Stimulated activated naive CD8-positive, alpha-beta T cell treated with anti-CD3 and anti-CD28 coated beads, Interleukin-15, Interleukin-2, amounts not matched to agents 100 U/mL and 50 U/mL, for 24 hours (primary cell): ENCODE measurements around the gene ADGRD1.

Experiments
- ATAC-seq: fragments of 150-1000 bp; cut with Tn5 transposase; one replicate; pipeline ENCODE4 v1.10.0; 2021
- DNase-seq: peaks from one replicate; pipeline ENCODE4 v3.0.0; 2021

The ADGRD1 gene

DNA sequence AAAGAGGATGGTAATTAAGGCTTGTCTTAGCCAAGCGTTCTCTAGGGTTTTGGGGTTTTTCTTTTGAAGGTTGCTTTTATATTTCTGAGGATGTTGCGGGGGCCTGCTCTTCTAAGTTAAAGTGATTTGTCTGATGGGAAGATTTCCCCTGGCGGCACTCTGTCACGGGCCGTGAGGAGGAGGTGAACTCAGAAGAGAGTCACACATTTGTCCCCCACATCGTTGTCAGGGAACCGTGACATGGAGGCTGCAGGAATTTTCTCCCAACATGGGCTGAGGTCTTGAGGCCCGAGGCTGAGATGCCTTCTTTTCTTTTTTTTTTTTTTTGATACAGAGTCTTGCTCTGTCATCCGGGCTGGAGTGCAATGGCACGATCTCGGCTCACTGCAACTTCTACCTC is 71.5 kb downstream of the ADGRD1 start:
- no peak for ATAC-seq
- DNase-seq, result no peak

DNA sequence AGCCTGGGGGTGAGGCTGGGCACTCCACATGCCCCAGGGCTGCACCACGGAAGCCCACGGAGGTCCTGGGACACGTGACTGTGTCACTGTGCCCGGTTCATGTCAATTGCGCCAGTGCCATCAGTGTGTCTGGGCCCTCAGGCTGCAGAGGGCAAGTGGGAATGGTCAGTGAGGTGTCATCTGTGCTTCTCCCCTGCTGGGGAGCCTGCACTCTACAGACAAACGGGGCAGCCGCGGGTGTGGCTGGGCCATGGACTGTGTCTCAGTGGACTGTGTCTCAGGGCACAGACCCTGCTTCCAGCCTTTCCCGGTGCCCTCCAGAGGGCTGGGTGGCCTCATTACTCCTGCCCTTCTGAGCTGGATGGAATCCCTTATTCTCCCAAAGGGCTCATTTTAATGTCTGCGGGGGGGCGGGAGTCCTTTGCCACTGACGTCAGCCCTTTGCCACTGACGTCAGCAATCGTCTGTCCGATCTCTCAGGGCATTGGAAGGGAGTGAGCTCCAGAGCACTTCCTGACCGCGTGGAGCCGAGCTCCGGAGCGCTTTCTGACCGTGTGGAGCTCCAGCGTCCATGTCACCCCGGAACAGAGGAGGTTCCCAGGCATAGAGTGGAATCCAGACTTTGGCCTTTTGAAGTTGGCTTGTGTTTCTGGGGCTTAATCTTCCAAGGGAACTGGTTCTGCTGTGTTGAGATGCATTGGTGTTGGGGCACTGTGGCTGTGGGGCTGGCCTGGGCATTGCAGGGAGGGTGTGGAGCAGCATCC is 72.4 kb downstream of the ADGRD1 start:
- DNase-seq (no peak), ATAC-seq (no peak)

DNA sequence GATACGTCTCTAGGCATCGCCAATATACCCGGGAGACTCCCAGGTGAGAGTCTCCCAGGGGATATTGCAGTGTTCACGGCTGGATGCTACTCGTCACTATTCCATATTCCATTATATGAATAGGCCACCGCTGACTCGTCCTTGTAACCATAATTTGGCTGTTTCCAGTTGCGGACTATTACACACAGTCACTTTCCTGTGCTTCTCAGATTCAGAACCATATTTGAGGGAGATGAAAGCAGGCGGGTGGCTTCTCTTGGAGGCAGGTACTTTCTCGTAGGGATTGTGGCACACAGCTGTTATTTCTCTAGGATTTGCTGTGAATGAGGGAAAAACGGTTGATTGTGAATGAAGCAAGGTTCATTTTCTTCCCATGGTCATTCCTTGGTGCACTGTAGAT is 73.0 kb downstream of the ADGRD1 start:
- DNase-seq, result no peak
- ATAC-seq, result no peak

DNA sequence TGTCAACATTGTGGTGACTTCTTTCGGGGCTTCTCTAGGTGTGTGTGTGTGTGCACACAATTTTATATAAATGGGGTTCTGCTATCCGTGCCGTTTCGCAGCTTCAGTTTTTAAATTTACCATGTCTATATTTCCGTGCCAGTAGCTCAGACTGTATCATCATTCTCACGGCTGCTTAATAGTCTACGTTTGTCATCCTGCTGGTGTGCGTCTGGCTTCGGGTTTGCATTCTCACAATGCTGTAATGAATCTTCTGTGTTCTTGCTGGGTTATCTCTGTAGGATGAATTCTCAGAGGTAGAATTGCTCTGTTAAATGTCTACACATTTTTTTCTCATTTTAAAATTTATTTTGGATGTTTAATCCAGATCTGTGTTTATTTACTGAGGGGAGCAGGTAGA is 73.6 kb downstream of the ADGRD1 start:
- DNase-seq (no peak), ATAC-seq (no peak)

DNA sequence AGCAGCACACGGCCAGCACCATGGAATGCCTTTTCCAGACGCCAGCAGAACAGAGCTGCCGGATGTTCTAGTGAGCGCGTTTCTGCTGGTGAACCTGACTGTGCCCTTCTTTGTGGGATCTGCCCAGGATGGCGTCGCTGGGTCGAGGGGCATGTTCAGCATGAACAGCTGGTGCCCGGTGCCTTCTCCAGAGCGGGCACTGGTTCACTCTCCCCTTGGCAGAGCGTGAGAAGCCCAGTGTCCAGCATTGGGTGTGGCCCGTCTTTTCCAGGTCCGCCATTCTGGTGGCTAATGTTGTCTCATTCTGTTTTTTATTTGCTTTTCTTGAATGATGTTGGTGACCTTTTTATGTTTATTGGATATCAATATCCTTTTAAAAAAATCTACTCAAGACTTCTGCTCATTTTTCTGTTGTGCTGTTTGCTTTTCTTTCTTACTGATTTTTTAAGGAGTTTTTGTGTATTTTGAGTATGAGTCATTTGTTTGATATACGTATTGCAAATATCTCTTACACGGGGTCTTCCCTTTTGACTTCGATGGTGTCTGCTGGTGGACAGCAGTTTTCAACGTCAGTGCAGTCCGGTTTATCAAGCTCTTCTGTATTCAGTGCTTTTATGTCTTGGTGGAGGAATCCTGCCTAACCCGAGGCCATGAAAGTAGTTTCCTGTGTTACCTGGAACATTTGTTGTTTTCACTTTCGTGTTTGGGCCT is 74.3 kb downstream of the ADGRD1 start:
- DNase-seq (no peak), ATAC-seq (no peak)

DNA sequence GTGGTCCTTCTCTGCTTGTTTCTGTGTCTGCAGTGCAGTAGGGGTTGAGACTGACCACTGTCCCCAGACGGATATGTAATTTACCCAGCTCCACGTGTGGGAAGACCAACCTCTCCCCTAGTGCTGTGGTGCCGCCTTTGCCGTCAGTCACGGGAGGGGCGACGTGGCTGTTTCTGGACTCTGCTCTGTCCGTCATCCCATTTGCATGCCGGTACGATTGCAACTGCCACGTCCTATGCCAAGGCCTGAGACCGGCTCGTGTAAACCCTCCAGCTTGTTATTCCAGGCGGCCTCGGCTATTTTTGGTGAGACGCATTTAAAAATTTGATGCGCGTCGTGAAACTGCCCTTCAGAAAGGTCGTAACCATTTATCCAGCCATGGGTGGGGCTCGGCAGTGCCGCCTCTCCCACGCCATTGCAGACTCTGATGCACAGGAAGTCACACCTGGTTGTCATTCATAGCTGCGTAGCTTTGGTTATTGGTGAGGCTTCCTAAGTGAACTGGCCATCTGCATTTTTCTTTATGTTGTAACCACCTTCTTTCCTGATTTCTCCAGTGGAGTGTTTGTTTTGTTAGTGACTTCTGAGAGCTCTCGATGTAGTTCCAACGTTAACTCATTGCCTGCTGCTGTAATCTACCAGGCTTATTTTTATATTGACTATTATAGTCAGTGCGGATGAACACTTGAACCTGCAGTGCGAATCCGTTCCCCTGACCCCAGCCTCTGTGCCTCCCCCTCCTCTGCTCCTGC is 75.1 kb downstream of the ADGRD1 start:
- ATAC-seq, result no peak
- no peak for DNase-seq

GRCh38 chr12:131030472-131031328 is 77.0 kb downstream of the ADGRD1 start:
- DNase-seq, result no peak
- no peak for ATAC-seq

DNA sequence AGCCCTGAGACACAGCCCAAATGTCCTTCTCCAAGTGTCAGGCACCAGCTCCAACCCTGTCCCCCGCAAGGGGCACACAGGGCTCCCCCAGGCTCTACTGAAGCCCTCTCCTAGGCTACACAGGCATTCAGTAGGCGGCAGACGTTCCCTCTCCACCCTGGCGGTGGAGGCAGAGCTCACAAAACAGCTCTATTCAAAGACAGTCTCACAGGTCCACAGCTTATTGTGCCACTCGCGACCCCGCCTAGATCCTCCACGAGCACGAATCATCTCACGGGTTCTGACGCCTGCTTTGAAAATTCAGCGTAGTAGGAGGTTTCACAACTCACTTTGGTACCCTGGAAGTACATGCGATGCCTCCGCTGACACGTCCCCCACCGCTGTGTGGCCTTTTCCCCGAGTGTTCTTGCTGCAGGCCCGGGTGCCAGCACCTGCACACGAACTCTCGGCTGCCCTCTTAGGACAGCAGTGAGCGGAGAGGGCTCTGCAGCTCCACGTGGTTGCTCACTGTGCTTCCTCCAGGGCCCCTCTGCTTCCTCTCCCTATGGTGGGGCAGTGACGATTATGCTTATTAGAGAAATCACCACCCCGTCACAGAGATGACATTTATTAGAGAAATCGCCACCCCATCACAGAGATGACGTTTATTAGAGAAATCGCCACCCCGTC is 78.5 kb downstream of the ADGRD1 start:
- ATAC-seq, result no peak
- DNase-seq, result no peak

GRCh38 chr12:131033486-131033885 is 79.8 kb downstream of the ADGRD1 start:
- DNase-seq, result no peak
- no peak for ATAC-seq

- DNase-seq (no peak), ATAC-seq (no peak)
Measured at GRCh38 chr12:131033886-131034482, 80.3 kb downstream of the ADGRD1 start.

DNA sequence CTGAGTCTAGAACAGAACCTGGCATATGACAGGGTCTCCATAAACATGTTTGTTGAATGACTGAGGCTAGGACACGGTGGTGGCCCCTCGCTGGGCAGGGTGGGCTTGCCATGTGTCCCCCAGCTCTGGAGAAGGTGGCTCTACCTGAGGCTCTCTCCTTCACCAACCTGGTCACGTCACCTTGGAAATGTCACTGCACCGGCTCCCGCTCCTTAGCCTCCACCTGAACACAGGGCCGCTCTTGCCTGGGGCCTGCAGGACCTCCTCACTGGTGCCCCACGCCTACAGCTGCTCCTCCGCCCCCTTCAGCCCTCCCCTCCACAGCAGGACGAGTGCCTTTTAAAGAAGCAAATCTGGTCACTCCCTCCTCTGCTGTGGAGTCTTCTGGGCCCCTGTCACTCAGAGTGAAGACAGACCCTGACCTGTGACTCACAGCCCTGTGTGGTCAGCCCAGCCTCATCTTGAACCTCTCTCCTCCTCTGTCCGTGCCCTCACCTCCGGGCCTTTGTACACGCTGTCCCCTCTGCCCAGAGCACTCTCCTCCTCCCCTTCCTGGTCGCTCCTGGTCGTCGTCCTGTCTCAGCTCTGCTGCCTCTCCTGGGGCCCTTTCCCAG is 81.0 kb downstream of the ADGRD1 start:
- no peak for ATAC-seq

GRCh38 chr12:131035245-131035681 is 81.6 kb downstream of the ADGRD1 start:
- ATAC-seq, result no peak
- no peak for DNase-seq

More for the DNA sequence above, 81.0 kb downstream of the ADGRD1 start:
- no peak for DNase-seq

- ATAC-seq, result no peak
- DNase-seq, result no peak
Measured at GRCh38 chr12:131038159-131038558, 84.5 kb downstream of the ADGRD1 start.

- DNase-seq (no peak), ATAC-seq (no peak)
Measured at GRCh38 chr12:131038961-131039950, 85.5 kb downstream of the ADGRD1 start.

DNA sequence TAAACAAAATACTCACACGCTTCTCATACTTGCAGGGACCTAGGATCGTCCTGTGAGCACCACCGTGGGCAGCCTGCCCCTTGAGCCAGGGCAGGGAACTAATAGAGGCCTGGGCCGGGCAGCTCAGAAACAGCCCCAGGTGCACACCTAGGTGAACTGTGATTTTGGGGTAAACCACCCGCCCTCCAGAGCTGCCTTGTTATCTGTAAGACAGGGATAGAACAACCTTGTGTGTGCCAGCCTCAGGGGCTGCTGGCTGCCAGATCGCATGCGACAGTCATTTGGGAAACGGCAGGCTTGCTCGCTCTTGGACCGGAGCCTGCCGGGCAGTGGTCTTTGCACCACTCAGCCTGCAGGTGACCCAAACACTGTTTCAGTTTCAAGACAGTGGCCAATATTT is 86.8 kb downstream of the ADGRD1 start:
- DNase-seq (no peak), ATAC-seq (no peak)

DNA sequence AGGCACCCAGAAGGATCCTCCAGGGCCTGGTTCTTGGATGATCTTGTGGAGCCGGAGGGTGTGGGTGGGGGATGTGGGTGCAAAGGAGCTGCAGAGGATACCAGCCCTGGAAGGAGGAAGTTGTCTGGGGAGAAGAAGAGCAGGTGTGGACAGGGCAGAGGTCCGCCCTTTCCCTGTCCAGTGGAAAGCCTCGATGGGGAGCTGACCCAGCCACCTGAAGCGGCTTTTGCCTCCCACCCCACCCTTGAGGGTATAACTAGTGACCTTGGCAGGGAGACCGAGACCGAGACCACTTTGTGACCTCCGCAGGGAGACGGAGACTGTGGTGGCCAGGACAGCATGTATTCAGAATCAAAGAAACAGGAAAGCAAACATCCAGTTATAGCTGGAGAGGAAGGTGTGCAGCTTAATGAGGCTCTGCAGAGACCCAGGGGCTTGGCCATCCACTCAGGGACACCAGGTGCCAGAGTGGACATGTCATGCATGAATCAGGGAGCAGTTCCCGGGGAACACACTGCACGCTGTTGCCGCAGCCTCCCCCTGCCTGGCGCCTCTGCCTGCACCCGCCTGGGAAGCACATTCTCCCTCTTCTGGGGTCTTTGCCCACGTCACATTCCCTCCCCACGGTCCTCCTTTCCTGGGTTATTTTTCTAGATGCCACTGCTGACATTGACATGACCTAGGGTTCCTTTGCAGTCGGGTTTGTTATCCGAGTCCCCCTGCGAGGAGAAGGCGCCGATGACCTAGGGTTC is 87.7 kb downstream of the ADGRD1 start:
- no peak for ATAC-seq

GRCh38 chr12:131041968-131042833 is 88.5 kb downstream of the ADGRD1 start:
- ATAC-seq (no peak), DNase-seq (no peak)

More for the DNA sequence above, 87.7 kb downstream of the ADGRD1 start:
- no peak for DNase-seq

GRCh38 chr12:131042834-131043245 is 89.1 kb downstream of the ADGRD1 start:
- ATAC-seq (no peak), DNase-seq (no peak)
